ENCODE data around the gene SLC49A4. TPM values are rescaled to one million over a fixed set of nuclear protein-coding genes. Genes with fewer than 3 reads are reported as not detected.

Gene SLC49A4
- total and polyA plus RNA-seq, 12 donors: 2.2 to 40.8 (median 17.5) TPM

DNA sequence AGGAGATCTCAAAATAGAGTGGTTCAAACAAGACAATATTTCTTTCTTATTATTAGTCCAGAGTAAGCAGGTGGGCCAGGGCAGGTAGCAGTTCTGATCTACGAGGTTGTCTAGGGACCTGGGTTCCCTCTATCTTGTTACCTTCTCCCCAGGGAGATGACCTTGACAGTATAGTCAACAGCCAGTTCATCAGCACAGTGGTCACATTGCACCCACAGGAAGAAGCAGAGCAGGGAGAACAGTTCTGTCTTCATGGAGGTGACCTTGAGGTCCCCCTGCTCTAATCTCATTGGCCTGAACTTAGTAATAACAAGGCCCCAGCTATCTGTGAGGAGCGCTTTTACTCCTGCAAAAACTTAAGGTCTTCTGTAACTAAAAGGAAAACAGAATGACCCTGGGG, 21.7 kb downstream of the SLC49A4 start:
- intact Hi-C loops (cut with DNase I): no loop called here
- DNase-seq: no peak
- Histone ChIP-seq H3K27ac (peak overlapping the region in 1 of 5 donors; percentile 17), H3K4me1 (replicated peaks in 1 of 2) (peaks cover 0 to 9% of the 10 kb centered on the region in 2 donors), H3K4me3 (no peak overlapping the region), H3K27me3 (no peaks in the 10 kb centered on the region), H3K36me3 (replicated peaks in 1 of 2) (no peaks in the 10 kb centered on the region), H3K9me3 (replicated peaks in 1 of 3) (no peaks in the 10 kb centered on the region)
- WGBS, 4 donors: 63 to 84% (median 74%) methylated on average over 2 of the region's 2 CpGs
- TF ChIP-seq POLR2A (IDR thresholded peaks at IDR 0.05): no peak
- TF ChIP-seq, protein P1, sequence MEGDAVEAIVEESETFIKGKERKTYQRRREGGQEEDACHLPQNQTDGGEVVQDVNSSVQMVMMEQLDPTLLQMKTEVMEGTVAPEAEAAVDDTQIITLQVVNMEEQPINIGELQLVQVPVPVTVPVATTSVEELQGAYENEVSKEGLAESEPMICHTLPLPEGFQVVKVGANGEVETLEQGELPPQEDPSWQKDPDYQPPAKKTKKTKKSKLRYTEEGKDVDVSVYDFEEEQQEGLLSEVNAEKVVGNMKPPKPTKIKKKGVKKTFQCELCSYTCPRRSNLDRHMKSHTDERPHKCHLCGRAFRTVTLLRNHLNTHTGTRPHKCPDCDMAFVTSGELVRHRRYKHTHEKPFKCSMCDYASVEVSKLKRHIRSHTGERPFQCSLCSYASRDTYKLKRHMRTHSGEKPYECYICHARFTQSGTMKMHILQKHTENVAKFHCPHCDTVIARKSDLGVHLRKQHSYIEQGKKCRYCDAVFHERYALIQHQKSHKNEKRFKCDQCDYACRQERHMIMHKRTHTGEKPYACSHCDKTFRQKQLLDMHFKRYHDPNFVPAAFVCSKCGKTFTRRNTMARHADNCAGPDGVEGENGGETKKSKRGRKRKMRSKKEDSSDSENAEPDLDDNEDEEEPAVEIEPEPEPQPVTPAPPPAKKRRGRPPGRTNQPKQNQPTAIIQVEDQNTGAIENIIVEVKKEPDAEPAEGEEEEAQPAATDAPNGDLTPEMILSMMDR (IDR thresholded peaks at IDR 0.05): no peak

DNA sequence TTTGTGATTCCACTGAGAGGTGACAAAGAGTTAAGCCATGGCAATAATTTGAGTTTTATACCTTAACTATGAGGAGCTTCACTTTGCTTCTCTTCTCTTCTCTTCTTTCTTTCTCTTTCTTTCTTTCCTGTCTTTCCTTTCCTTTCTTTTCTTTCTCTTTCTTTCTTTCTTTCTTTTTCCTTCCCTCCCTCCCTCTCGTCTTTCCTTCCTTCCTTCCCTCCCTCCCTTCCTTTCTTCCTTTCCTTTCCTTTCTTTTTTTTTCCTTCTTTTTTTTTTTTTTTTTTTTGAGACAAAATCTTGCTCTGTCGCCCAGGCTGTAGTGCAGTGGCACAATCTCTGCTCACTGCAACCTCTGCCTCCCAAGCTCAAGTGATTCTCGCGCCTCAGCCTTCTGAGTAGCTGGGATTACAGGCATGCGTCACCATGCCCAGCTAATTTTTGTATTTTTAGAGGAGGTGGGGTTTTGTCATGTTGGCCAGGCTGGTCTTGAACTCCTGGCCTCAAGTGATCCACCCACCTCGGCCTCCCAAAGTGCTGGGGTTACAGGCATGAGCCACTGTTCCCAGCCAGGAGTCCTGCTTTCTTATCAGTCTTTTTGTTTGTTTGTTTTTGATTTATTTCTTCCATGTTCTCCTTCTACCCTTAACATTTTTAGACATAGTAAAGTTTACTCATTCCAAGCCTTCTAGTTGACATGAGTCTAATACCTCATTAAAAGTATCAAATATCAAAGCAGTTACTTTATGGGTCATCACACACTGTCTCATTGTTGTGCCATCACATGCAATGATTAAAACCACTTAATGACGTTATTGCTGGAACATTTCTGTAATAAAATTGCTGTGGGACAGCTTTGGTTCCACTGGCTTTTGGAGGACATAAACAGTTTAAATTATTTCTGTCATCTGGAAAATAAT, 29.9 kb downstream of the SLC49A4 start:
- no peaks in the 10 kb centered on the region for H3K9me3 ChIP-seq (replicated peaks in 1 of 3)
- H3K27ac ChIP-seq: peak overlapping the region in 2 of 5 donors; percentile 25 to 67
- H3K36me3 ChIP-seq (replicated peaks in 1 of 2): no peaks in the 10 kb centered on the region
- no peak for TF ChIP-seq POLR2A (IDR thresholded peaks at IDR 0.05)
- TF ChIP-seq, protein P1 (IDR thresholded peaks at IDR 0.05): no peak
- H3K4me3 ChIP-seq: no peak overlapping the region
- intact Hi-C loops (cut with DNase I): no loop called here
- no peak for DNase-seq
- WGBS, 4 donors: 78 to 87% (median 85%) methylated on average over 7 of the region's 7 CpGs
- no peaks in the 10 kb centered on the region for H3K27me3 ChIP-seq
- H3K4me1 ChIP-seq (replicated peaks in 1 of 2): peaks cover 0 to 18% of the 10 kb centered on the region in 2 donors

DNA sequence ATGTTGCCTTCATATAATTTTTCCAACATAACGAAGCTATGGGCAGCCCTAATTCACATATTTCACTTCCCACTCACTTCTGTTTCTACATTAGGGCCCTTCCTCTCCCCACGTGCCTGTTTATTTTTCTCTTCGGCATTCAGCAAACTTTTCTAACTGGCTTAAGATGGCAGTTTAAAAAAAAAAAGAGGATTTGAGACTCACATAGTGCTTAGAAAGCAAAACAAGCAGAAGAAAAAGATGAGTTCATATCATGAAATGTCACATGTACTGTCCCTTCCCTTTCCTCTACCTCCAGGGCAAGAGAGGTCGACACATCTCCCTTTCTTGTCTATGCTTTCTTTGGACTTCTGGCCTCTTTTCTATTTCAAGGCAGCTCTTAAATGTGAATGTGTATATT, 30.6 kb downstream of the SLC49A4 start:
- peak overlapping the region in 2 of 5 donors; percentile 24 to 67 for H3K27ac ChIP-seq

DNA sequence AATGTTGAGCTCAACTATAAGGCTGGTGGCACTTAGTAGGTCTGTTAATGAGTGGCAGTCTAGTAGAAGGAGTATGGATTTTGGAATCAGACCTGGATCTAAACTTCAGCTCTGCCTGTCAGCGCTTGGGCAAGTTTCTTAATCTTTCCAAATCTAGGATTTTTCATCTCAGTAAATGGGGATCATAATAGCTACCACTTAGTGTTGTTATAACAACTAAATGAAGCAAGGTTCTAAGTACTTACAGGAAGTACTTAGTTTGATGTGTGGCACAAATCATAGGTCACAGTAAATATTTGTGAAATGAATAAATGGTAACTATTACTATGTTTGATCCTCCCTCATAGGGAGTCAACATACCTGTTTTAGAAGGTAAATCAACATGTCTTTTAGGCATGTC, 31.4 kb downstream of the SLC49A4 start:
- intact Hi-C loops (cut with DNase I): no loop called here
- Histone ChIP-seq H3K9me3 (replicated peaks in 1 of 3) (no peaks in the 10 kb centered on the region), H3K4me1 (replicated peaks in 1 of 2) (peaks cover 0 to 18% of the 10 kb centered on the region in 2 donors), H3K4me3 (no peak overlapping the region), H3K27me3 (no peaks in the 10 kb centered on the region), H3K36me3 (replicated peaks in 1 of 2) (no peaks in the 10 kb centered on the region), H3K27ac (no peak overlapping the region)
- no peak for TF ChIP-seq POLR2A (IDR thresholded peaks at IDR 0.05)
- TF ChIP-seq, protein P1 (IDR thresholded peaks at IDR 0.05): no peak
- DNase-seq: no peak
- 86 to 100% (median 96%) methylated on average over 1 of the region's 1 CpG for WGBS, 4 donors

More for the DNA sequence above, 30.6 kb downstream of the SLC49A4 start:
- DNase-seq: no peak
- intact Hi-C loops (cut with DNase I): no loop called here
- Histone ChIP-seq H3K9me3 (replicated peaks in 1 of 3) (no peaks in the 10 kb centered on the region), H3K4me3 (no peak overlapping the region), H3K36me3 (replicated peaks in 1 of 2) (no peaks in the 10 kb centered on the region), H3K4me1 (replicated peaks in 1 of 2) (peaks cover 0 to 18% of the 10 kb centered on the region in 2 donors), H3K27me3 (no peaks in the 10 kb centered on the region)
- 67 to 77% (median 71%) methylated on average over 4 of the region's 4 CpGs for WGBS, 4 donors
- TF ChIP-seq, protein P1 (IDR thresholded peaks at IDR 0.05): no peak
- TF ChIP-seq POLR2A (IDR thresholded peaks at IDR 0.05): no peak

All from adrenal gland (tissue), 12 donors.